Stimulated activated CD4-positive, alpha-beta T cell treated with anti-CD3 and anti-CD28 coated beads, Interleukin-15, amount 100 ng/mL, for 48 hours (primary cell): Measurements from ENCODE around the gene SCLT1.
"Not testable (repeated sequence)": the region's sequence is repeated elsewhere in the genome, so short reads cannot be mapped to it uniquely, and the experiment has no call there.

Experiments used
- DNase-seq, 2 donors: peaks; one replicate each; pipeline ENCODE4 v3.0.0-alpha.2; 2020; ENCODE audit warnings: low read depth in 2 of 2

SCLT1 gene

GRCh38 chr4:129093191-129093920, at the start of gene SCLT1:
TSS of gene SCLT1 (minus strand) at chr4:129093539. CDS start at chr4:129093103, 436 bp downstream.
- peak; percentile 94 to 96 for DNase-seq

- no peak for DNase-seq
Measured at GRCh38 chr4:129140521-129140920, 47.2 kb upstream of the SCLT1 start.

- DNase-seq: no peak
Measured at GRCh38 chr4:129138810-129139496, 45.6 kb upstream of the SCLT1 start.

- DNase-seq: no peak
Measured at GRCh38 chr4:129136433-129136832, 43.1 kb upstream of the SCLT1 start.

GRCh38 chr4:129131343-129131742, 38.0 kb upstream of the SCLT1 start:
- no peak for DNase-seq

GRCh38 chr4:129129143-129129542, 35.8 kb upstream of the SCLT1 start:
- DNase-seq: no peak

- DNase-seq: not testable (repeated sequence)
Measured at GRCh38 chr4:129126614-129127013, 33.3 kb upstream of the SCLT1 start.

GRCh38 chr4:129117705-129118104, 24.4 kb upstream of the SCLT1 start:
- no peak for DNase-seq

GRCh38 chr4:129113919-129114318, 20.6 kb upstream of the SCLT1 start:
- no peak for DNase-seq

- DNase-seq: no peak
Measured at GRCh38 chr4:129113434-129113833, 20.1 kb upstream of the SCLT1 start.

- no peak for DNase-seq
Measured at GRCh38 chr4:129111919-129112318, 18.6 kb upstream of the SCLT1 start.

- no peak for DNase-seq
Measured at GRCh38 chr4:129110931-129111330, 17.6 kb upstream of the SCLT1 start.

- no peak for DNase-seq
Measured at GRCh38 chr4:129109965-129110824, 16.9 kb upstream of the SCLT1 start.

- no peak for DNase-seq
Measured at GRCh38 chr4:129098531-129099001, 5.2 kb upstream of the SCLT1 start.

GRCh38 chr4:129095811-129096454, 2.6 kb upstream of the SCLT1 start, which contains the start of gene C4orf33:
TSS of gene C4orf33 (plus strand) at chr4:129096152. CDS start at chr4:129102611, 6,459 bp downstream.
- peak; percentile 49 to 71 for DNase-seq

GRCh38 chr4:129094347-129094746, 1.0 kb upstream of the SCLT1 start:
- no peak for DNase-seq

- no peak for DNase-seq
Measured at GRCh38 chr4:129092631-129093190, 628 bp downstream of the SCLT1 start.

GRCh38 chr4:129087516-129087915, 5.8 kb downstream of the SCLT1 start:
- DNase-seq: no peak

- no peak for DNase-seq
Measured at GRCh38 chr4:129085472-129085871, 7.9 kb downstream of the SCLT1 start.

GRCh38 chr4:129082302-129082701, 11.0 kb downstream of the SCLT1 start:
- no peak for DNase-seq

- DNase-seq: no peak
Measured at GRCh38 chr4:129080129-129080528, 13.2 kb downstream of the SCLT1 start.
